ENCODE measurements around the gene TIAM2.
"Not testable (repeated sequence)": the region's sequence is repeated elsewhere in the genome, so short reads cannot be mapped to it uniquely, and the experiment has no call there.

The TIAM2 gene

GRCh38 chr6:154966065-154966770 lies 28.9 kb upstream of the TIAM2 start:
- H3K4me3 ChIP-seq (ENCODE audit: low read length); H3K27ac ChIP-seq (ENCODE audit: low read depth, low read length); H2BK120ac ChIP-seq (ENCODE audit: low read depth, low read length); DNase-seq; H3K4ac ChIP-seq (ENCODE audit: low read depth, low read length); H3K79me2 ChIP-seq (ENCODE audit: control insufficient read depth, insufficient read depth, low read length); H3K4me1 ChIP-seq (ENCODE audit: control insufficient read depth, low read depth, low read length); H4K5ac ChIP-seq (ENCODE audit: low read length); H3K18ac ChIP-seq (ENCODE audit: low read length); H4K8ac ChIP-seq (ENCODE audit: low read depth, low read length); H3K4me2 ChIP-seq (ENCODE audit: low read length); H2AK5ac ChIP-seq (ENCODE audit: low read length); H2BK15ac ChIP-seq (replicated peaks; ENCODE audit: low read depth); H3K79me1 ChIP-seq (ENCODE audit: low read length); H3K23ac ChIP-seq (ENCODE audit: low read length); H3K27me3 ChIP-seq (ENCODE audit: insufficient read depth, low read length, poor library complexity); H3K56ac ChIP-seq (ENCODE audit: low read length); H2BK5ac ChIP-seq (ENCODE audit: low read length); H3K36me3 ChIP-seq (ENCODE audit: control insufficient read depth, insufficient read depth, low read length); H3K9ac ChIP-seq (ENCODE audit: low read length): not testable (repeated sequence)
- no CpG with 5 or more reads among the region's 51 CpGs for WGBS (ENCODE audit: extremely low coverage, insufficient coverage, low lambda C conversion rate)

GRCh38 chr6:154969796-154970195 lies 25.3 kb upstream of the TIAM2 start:
- no peak overlapping the region for H3K4me3 ChIP-seq (ENCODE audit: low read length)
- H3K23ac ChIP-seq (ENCODE audit: low read length) = no peak overlapping the region
- H2BK15ac ChIP-seq (replicated peaks; ENCODE audit: low read depth) = no peak overlapping the region
- H3K18ac ChIP-seq (ENCODE audit: low read length) = no peak overlapping the region
- no peak overlapping the region for H2BK120ac ChIP-seq (ENCODE audit: low read depth, low read length)
- H4K5ac ChIP-seq (ENCODE audit: low read length) = no peak overlapping the region
- H3K27me3 ChIP-seq (ENCODE audit: insufficient read depth, low read length, poor library complexity) = no peaks in the 10 kb centered on the region
- no peaks in the 10 kb centered on the region for H3K79me1 ChIP-seq (ENCODE audit: low read length)
- H3K9ac ChIP-seq (ENCODE audit: low read length) = no peak overlapping the region
- DNase-seq = no peak
- no peak overlapping the region for H3K56ac ChIP-seq (ENCODE audit: low read length)
- H2BK5ac ChIP-seq (ENCODE audit: low read length) = no peak overlapping the region
- no peaks in the 10 kb centered on the region for H3K79me2 ChIP-seq (ENCODE audit: control insufficient read depth, insufficient read depth, low read length)
- H2AK5ac ChIP-seq (ENCODE audit: low read length) = no peak overlapping the region
- H3K36me3 ChIP-seq (ENCODE audit: control insufficient read depth, insufficient read depth, low read length) = no peaks in the 10 kb centered on the region
- no peak overlapping the region for H4K8ac ChIP-seq (ENCODE audit: low read depth, low read length)
- WGBS (ENCODE audit: extremely low coverage, insufficient coverage, low lambda C conversion rate) = no CpG with 5 or more reads among the region's 5 CpGs
- no peak overlapping the region for H3K4me2 ChIP-seq (ENCODE audit: low read length)
- no peak overlapping the region for H3K27ac ChIP-seq (ENCODE audit: low read depth, low read length)
- no peaks in the 10 kb centered on the region for H3K4me1 ChIP-seq (ENCODE audit: control insufficient read depth, low read depth, low read length)
- H3K4ac ChIP-seq (ENCODE audit: low read depth, low read length) = no peak overlapping the region

- H3K4me1 ChIP-seq (ENCODE audit: control insufficient read depth, low read depth, low read length) = no peaks in the 10 kb centered on the region
- no peak overlapping the region for H2BK120ac ChIP-seq (ENCODE audit: low read depth, low read length)
- no peak overlapping the region for H3K9ac ChIP-seq (ENCODE audit: low read length)
- no peak overlapping the region for H3K4me2 ChIP-seq (ENCODE audit: low read length)
- H3K23ac ChIP-seq (ENCODE audit: low read length) = no peak overlapping the region
- no peak overlapping the region for H2BK15ac ChIP-seq (replicated peaks; ENCODE audit: low read depth)
- H3K27me3 ChIP-seq (ENCODE audit: insufficient read depth, low read length, poor library complexity) = no peaks in the 10 kb centered on the region
- H2BK5ac ChIP-seq (ENCODE audit: low read length) = no peak overlapping the region
- H4K8ac ChIP-seq (ENCODE audit: low read depth, low read length) = no peak overlapping the region
- WGBS (ENCODE audit: extremely low coverage, insufficient coverage, low lambda C conversion rate) = no CpG with 5 or more reads among the region's 11 CpGs
- no peaks in the 10 kb centered on the region for H3K79me2 ChIP-seq (ENCODE audit: control insufficient read depth, insufficient read depth, low read length)
- H3K27ac ChIP-seq (ENCODE audit: low read depth, low read length) = no peak overlapping the region
- H3K4ac ChIP-seq (ENCODE audit: low read depth, low read length) = no peak overlapping the region
- H3K18ac ChIP-seq (ENCODE audit: low read length) = no peak overlapping the region
- H4K5ac ChIP-seq (ENCODE audit: low read length) = no peak overlapping the region
- no peak overlapping the region for H3K56ac ChIP-seq (ENCODE audit: low read length)
- H3K79me1 ChIP-seq (ENCODE audit: low read length) = no peaks in the 10 kb centered on the region
- no peaks in the 10 kb centered on the region for H3K36me3 ChIP-seq (ENCODE audit: control insufficient read depth, insufficient read depth, low read length)
- no peak overlapping the region for H2AK5ac ChIP-seq (ENCODE audit: low read length)
- H3K4me3 ChIP-seq (ENCODE audit: low read length) = no peak overlapping the region
- no peak for DNase-seq
These were observed 20.5 kb upstream of the TIAM2 start for GRCh38 chr6:154974485-154975149.

DNA sequence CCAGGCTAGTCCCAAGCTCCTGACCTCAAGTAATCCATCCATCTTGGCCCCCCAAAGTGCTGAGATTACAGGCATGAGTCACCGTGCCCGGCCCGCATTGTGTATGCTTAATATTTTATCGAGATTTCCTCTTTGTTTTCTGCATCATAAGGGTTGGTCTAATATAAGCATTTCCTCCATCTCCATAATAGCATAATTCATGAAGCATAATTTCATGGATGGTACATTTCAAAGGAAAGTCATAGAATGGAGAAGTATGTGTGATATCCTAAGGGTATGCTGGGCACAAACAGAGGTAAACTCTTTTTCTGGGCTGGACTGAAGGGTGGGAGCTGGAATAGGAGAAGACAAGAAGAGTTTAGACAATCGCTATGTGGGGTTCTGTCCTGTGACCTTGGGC lies 17.5 kb upstream of the TIAM2 start:
- Histone ChIP-seq H3K27me3 (ENCODE audit: insufficient read depth, low read length, poor library complexity) (no peaks in the 10 kb centered on the region), H4K5ac (ENCODE audit: low read length) (no peak overlapping the region), H2BK5ac (ENCODE audit: low read length) (no peak overlapping the region), H2BK15ac (replicated peaks; ENCODE audit: low read depth) (no peak overlapping the region), H3K79me1 (ENCODE audit: low read length) (no peaks in the 10 kb centered on the region), H2AK5ac (ENCODE audit: low read length) (no peak overlapping the region), H4K8ac (ENCODE audit: low read depth, low read length) (no peak overlapping the region), H2BK120ac (ENCODE audit: low read depth, low read length) (no peak overlapping the region), H3K56ac (ENCODE audit: low read length) (no peak overlapping the region), H3K9ac (ENCODE audit: low read length) (no peak overlapping the region), H3K4me2 (ENCODE audit: low read length) (no peak overlapping the region), H3K36me3 (ENCODE audit: control insufficient read depth, insufficient read depth, low read length) (no peaks in the 10 kb centered on the region), H3K18ac (ENCODE audit: low read length) (no peak overlapping the region), H3K27ac (ENCODE audit: low read depth, low read length) (no peak overlapping the region), H3K4me3 (ENCODE audit: low read length) (no peak overlapping the region), H3K4ac (ENCODE audit: low read depth, low read length) (no peak overlapping the region), H3K79me2 (ENCODE audit: control insufficient read depth, insufficient read depth, low read length) (no peaks in the 10 kb centered on the region), H3K4me1 (ENCODE audit: control insufficient read depth, low read depth, low read length) (no peaks in the 10 kb centered on the region), H3K23ac (ENCODE audit: low read length) (no peak overlapping the region)
- WGBS (ENCODE audit: extremely low coverage, insufficient coverage, low lambda C conversion rate) = no CpG with 5 or more reads among the region's 5 CpGs
- no peak for DNase-seq

GRCh38 chr6:154980273-154981078 lies 14.6 kb upstream of the TIAM2 start:
- Histone ChIP-seq H3K4ac (ENCODE audit: low read depth, low read length) (no peak overlapping the region), H2BK120ac (ENCODE audit: low read depth, low read length) (no peak overlapping the region), H3K23ac (ENCODE audit: low read length) (no peak overlapping the region), H3K27ac (ENCODE audit: low read depth, low read length) (no peak overlapping the region), H2BK5ac (ENCODE audit: low read length) (no peak overlapping the region), H3K9ac (ENCODE audit: low read length) (no peak overlapping the region), H3K4me1 (ENCODE audit: control insufficient read depth, low read depth, low read length) (no peaks in the 10 kb centered on the region), H3K56ac (ENCODE audit: low read length) (no peak overlapping the region), H4K8ac (ENCODE audit: low read depth, low read length) (no peak overlapping the region), H3K4me2 (ENCODE audit: low read length) (no peak overlapping the region), H3K36me3 (ENCODE audit: control insufficient read depth, insufficient read depth, low read length) (no peaks in the 10 kb centered on the region), H3K79me1 (ENCODE audit: low read length) (no peaks in the 10 kb centered on the region), H4K5ac (ENCODE audit: low read length) (no peak overlapping the region), H2AK5ac (ENCODE audit: low read length) (no peak overlapping the region), H3K79me2 (ENCODE audit: control insufficient read depth, insufficient read depth, low read length) (no peaks in the 10 kb centered on the region), H3K18ac (ENCODE audit: low read length) (no peak overlapping the region), H3K27me3 (ENCODE audit: insufficient read depth, low read length, poor library complexity) (no peaks in the 10 kb centered on the region), H2BK15ac (replicated peaks; ENCODE audit: low read depth) (no peak overlapping the region), H3K4me3 (ENCODE audit: low read length) (no peak overlapping the region)
- WGBS (ENCODE audit: extremely low coverage, insufficient coverage, low lambda C conversion rate) = no CpG with 5 or more reads among the region's 8 CpGs
- no peak for DNase-seq

Data from mesendoderm (in vitro differentiated cells).